ENCODE data around the gene TALDO1.
A peak's percentile ranks its signal among the peaks of the same experiment; 100 is the strongest.

- TF ChIP-seq EZH2phosphoT487 (IDR thresholded peaks at IDR 0.05; ENCODE audit: borderline replicate concordance, low read length), result no peak
- peak; percentile 51 for TF ChIP-seq CTCF (IDR thresholded peaks at IDR 0.05; ENCODE audit: low read depth, low read length, poor library complexity, severe bottlenecking)
Measured at GRCh38 chr11:783581-784015, 36.3 kb downstream of the TALDO1 start.

Data from DOHH2 (cell line).